ENCODE data around the gene CCDC142. TPM values are rescaled to one million over a fixed set of nuclear protein-coding genes. Genes with fewer than 3 reads are reported as not detected.

CCDC142 gene
- total and polyA plus RNA-seq, 2 donors (not counting 1 experiment from before 2014, with no cell fraction given): 13.0 to 61.6 TPM

DNA sequence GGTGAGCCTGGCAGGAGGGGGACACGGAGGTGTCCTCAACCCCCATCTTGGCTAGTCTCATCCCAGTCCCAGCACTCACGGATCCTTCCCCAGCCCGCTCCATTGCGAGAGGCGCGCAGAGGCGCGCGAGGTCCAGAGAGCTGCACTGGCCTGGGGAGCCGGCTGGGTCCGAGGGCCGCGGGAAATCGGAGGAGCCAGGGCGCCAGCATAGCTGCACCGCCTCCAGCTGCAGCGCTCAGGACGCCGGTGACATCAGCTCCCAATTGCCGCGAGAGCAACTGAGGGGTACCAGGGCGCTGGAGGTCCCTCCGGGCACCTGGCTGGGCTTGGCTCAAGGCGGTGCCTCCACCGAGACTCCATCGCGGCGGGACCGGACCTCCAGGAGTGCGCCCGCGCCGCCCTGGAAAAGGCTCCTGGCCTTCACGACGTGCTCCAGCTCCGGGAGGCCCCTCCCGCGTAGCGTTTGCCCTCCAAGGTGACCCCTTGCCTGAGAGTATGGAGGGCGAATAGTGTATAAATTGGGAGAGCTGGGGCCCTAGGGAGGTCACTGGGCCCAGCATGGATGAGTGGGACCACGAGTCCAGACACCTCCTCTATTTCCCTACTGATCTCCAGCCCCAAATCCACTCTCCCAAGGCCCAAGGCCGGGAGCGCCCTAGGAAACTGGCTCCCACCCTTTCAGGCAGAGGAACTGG, 46.5 kb downstream of the CCDC142 start:
- peaks cover 3% of the 10 kb centered on the region for H3K27me3 Mint-ChIP-seq
- H3K4me1 Mint-ChIP-seq: peaks cover 41% of the 10 kb centered on the region
- ATAC-seq (ENCODE audit: low read depth) (no peak), DNase-seq (no peak)
- H3K9me3 Mint-ChIP-seq (ENCODE audit: insufficient read depth): no peaks in the 10 kb centered on the region
- H3K4me3 ChIP-seq (ENCODE audit: control extremely low read depth in 1 of 5, extremely low read depth in 1 of 5, insufficient read depth in 1 of 5, low read depth in 2 of 5, low read length in 4 of 5): no peak overlapping the region
- H3K9me3 ChIP-seq (ENCODE audit: control extremely low read depth in 1 of 3, control insufficient read depth in 2 of 3, insufficient read depth in 1 of 3, low read length in 2 of 3): peaks cover 0 to 4% (median 0%) of the 10 kb centered on the region in 3 donors
- 96% methylated on average over 34 of the region's 43 CpGs for WGBS (ENCODE audit: insufficient coverage)
- H2AFZ ChIP-seq (ENCODE audit: insufficient read depth, low read depth, low read length, poor library complexity, severe bottlenecking): no peak overlapping the region
- no peak overlapping the region for H3K4me3 Mint-ChIP-seq
- H3K36me3 ChIP-seq (replicated peaks in 1 of 2; ENCODE audit: control extremely low read depth in 1 of 2, control insufficient read depth in 1 of 2, extremely low read depth in 1 of 2, insufficient read depth in 2 of 2, low read length in 1 of 2): no peaks in the 10 kb centered on the region
- intact Hi-C loops (cut with micrococcal nuclease): no loop called here
- H3K4me2 ChIP-seq (replicated peaks; ENCODE audit: low read depth, low read length, poor library complexity, severe bottlenecking): no peak overlapping the region
- H3K27ac Mint-ChIP-seq: no peak overlapping the region
- no peak overlapping the region for H3K9ac ChIP-seq (ENCODE audit: low read length)
- H3K79me2 ChIP-seq (ENCODE audit: control insufficient read depth, insufficient read depth, low read length): no peaks in the 10 kb centered on the region
- H3K27ac ChIP-seq (ENCODE audit: low read length in 2 of 2): no peak overlapping the region
- H3K27me3 ChIP-seq (replicated peaks in 1 of 4; ENCODE audit: control extremely low read depth in 1 of 4, control insufficient read depth in 3 of 4, insufficient read depth in 4 of 4, low read length in 3 of 4): peaks cover 0 to 15% (median 3%) of the 10 kb centered on the region in 4 experiments
- TF ChIP-seq, protein P1, sequence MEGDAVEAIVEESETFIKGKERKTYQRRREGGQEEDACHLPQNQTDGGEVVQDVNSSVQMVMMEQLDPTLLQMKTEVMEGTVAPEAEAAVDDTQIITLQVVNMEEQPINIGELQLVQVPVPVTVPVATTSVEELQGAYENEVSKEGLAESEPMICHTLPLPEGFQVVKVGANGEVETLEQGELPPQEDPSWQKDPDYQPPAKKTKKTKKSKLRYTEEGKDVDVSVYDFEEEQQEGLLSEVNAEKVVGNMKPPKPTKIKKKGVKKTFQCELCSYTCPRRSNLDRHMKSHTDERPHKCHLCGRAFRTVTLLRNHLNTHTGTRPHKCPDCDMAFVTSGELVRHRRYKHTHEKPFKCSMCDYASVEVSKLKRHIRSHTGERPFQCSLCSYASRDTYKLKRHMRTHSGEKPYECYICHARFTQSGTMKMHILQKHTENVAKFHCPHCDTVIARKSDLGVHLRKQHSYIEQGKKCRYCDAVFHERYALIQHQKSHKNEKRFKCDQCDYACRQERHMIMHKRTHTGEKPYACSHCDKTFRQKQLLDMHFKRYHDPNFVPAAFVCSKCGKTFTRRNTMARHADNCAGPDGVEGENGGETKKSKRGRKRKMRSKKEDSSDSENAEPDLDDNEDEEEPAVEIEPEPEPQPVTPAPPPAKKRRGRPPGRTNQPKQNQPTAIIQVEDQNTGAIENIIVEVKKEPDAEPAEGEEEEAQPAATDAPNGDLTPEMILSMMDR (IDR thresholded peaks at IDR 0.05): no peak
- no peak for TF ChIP-seq EZH2 (IDR thresholded peaks at IDR 0.05; ENCODE audit: borderline replicate concordance, insufficient read depth, low read depth, low read length, poor library complexity, severe bottlenecking)
- peaks cover 27 to 32% of the 10 kb centered on the region in 2 donors for H3K4me1 ChIP-seq (ENCODE audit: control insufficient read depth in 2 of 2, insufficient read depth in 2 of 2, low read length in 2 of 2)
- POLR2A ChIA-PET: no interaction called here
- CTCF ChIA-PET: interaction anchor here (0.7 kb wide), 1 partner anchor 62 kb away, joined by 3 read pairs; no protein-coding TSS in a partner anchor
- H4K20me1 ChIP-seq (ENCODE audit: control insufficient read depth, insufficient read depth, low read length, poor library complexity, severe bottlenecking): no peaks in the 10 kb centered on the region

DNA sequence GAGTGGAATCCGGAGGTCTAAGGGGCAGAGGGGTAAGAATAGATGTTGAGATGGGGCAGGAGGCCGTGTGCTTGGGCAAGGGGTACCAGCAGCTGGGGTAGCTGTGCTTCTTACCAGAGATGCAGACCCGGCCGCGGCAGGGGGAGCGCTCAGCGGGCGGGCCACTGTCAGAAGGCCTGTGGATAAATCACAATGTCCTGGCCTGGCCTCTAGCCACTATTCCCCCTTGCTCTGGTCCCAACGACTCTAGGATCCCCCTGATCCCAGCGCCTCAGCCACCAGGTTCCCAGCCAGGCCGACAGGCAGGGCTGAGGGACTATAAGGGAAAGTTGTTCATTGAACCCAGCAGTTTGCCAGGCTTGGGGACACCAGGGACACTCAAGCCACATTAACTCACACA, 52.3 kb downstream of the CCDC142 start:
- no peak for DNase-seq
- H3K4me3 Mint-ChIP-seq: no peak overlapping the region
- Histone ChIP-seq H3K9ac (ENCODE audit: low read length) (no peak overlapping the region), H3K4me1 (ENCODE audit: control insufficient read depth in 2 of 2, insufficient read depth in 2 of 2, low read length in 2 of 2) (no peaks in the 10 kb centered on the region), H3K27me3 (replicated peaks in 1 of 4; ENCODE audit: control extremely low read depth in 1 of 4, control insufficient read depth in 3 of 4, insufficient read depth in 4 of 4, low read length in 3 of 4) (no peaks in the 10 kb centered on the region), H3K4me2 (replicated peaks; ENCODE audit: low read depth, low read length, poor library complexity, severe bottlenecking) (no peak overlapping the region), H3K4me3 (ENCODE audit: control extremely low read depth in 1 of 5, extremely low read depth in 1 of 5, insufficient read depth in 1 of 5, low read depth in 2 of 5, low read length in 4 of 5) (no peak overlapping the region), H3K9me3 (ENCODE audit: control extremely low read depth in 1 of 3, control insufficient read depth in 2 of 3, insufficient read depth in 1 of 3, low read length in 2 of 3) (no peaks in the 10 kb centered on the region), H3K79me2 (ENCODE audit: control insufficient read depth, insufficient read depth, low read length) (no peaks in the 10 kb centered on the region), H4K20me1 (ENCODE audit: control insufficient read depth, insufficient read depth, low read length, poor library complexity, severe bottlenecking) (no peaks in the 10 kb centered on the region), H2AFZ (ENCODE audit: insufficient read depth, low read depth, low read length, poor library complexity, severe bottlenecking) (no peak overlapping the region), H3K27ac (ENCODE audit: low read length in 2 of 2) (no peak overlapping the region), H3K36me3 (replicated peaks in 1 of 2; ENCODE audit: control extremely low read depth in 1 of 2, control insufficient read depth in 1 of 2, extremely low read depth in 1 of 2, insufficient read depth in 2 of 2, low read length in 1 of 2) (no peaks in the 10 kb centered on the region)
- no peak overlapping the region for H3K27ac Mint-ChIP-seq
- TF ChIP-seq, protein P1 (IDR thresholded peaks at IDR 0.05): no peak
- TF ChIP-seq EZH2 (IDR thresholded peaks at IDR 0.05; ENCODE audit: borderline replicate concordance, insufficient read depth, low read depth, low read length, poor library complexity, severe bottlenecking): no peak
- over 99% methylated on average over 8 of the region's 11 CpGs for WGBS (ENCODE audit: insufficient coverage)
- CTCF ChIA-PET: interaction anchor here (0.6 kb wide), 1 partner anchor 279 kb away, joined by 3 read pairs; no protein-coding TSS in a partner anchor
- H3K27me3 Mint-ChIP-seq: no peaks in the 10 kb centered on the region
- no peaks in the 10 kb centered on the region for H3K9me3 Mint-ChIP-seq (ENCODE audit: insufficient read depth)
- peaks cover under 1% of the 10 kb centered on the region for H3K4me1 Mint-ChIP-seq
- intact Hi-C loops (cut with micrococcal nuclease): no loop called here
- ATAC-seq (ENCODE audit: low read depth): no peak
- POLR2A ChIA-PET: interaction anchor here (1.3 kb wide), 1 partner anchor 9 kb away, joined by 3 read pairs; the partner anchor contains the start of genes C2orf81 and WDR54
